KMS-11 (cell line): ENCODE measurements around the gene LMO1.

ENCODE experiments used
- H2AFZ ChIP-seq: fragments of 200-600 bp; sonication (generic); 2 replicates; pipeline ENCODE4 v1.6.1; 2016; ENCODE audit warnings: antibody characterized with exemption, mixed run types, low read depth
- H3K27ac ChIP-seq: fragments of 200-600 bp; sonication (generic); 2 replicates; pipeline ENCODE4 v1.6.1; 2016; ENCODE audit warnings: mild to moderate bottlenecking, mixed run types
- H3K27me3 ChIP-seq: fragments of 200-600 bp; sonication (generic); 2 replicates; pipeline ENCODE4 v1.6.1; 2017; ENCODE audit warnings: mild to moderate bottlenecking, low read depth, mixed run types, moderate library complexity; ENCODE audit not compliant: insufficient read depth
- H3K36me3 ChIP-seq: fragments of 200-600 bp; sonication (generic); 2 replicates; pipeline ENCODE4 v1.6.1; 2017; ENCODE audit warnings: mild to moderate bottlenecking, mixed run types; ENCODE audit not compliant: insufficient read depth
- H3K4me1 ChIP-seq: fragments of 200-600 bp; sonication (generic); 2 replicates; pipeline ENCODE4 v1.6.1; 2016; ENCODE audit warnings: mild to moderate bottlenecking, low read depth, mixed run types; ENCODE audit not compliant: poor library complexity, severe bottlenecking
- H3K4me2 ChIP-seq: fragments of 200-600 bp; sonication (generic); 2 replicates; pipeline ENCODE4 v1.7.0; 2016; ENCODE audit warnings: mild to moderate bottlenecking, mixed run types
- H3K4me3 ChIP-seq: fragments of 200-600 bp; sonication (generic); IDR thresholded peaks from 2 replicates; pipeline ENCODE4 v1.6.1; 2017; ENCODE audit warnings: low read depth, low read length, mixed read lengths; ENCODE audit not compliant: insufficient read depth
- H3K79me2 ChIP-seq: fragments of 200-600 bp; sonication (generic); 2 replicates; pipeline ENCODE4 v1.6.1; 2016; ENCODE audit warnings: low read depth, mixed run types; ENCODE audit not compliant: insufficient read depth
- H3K9ac ChIP-seq: fragments of 200-600 bp; sonication (generic); 2 replicates; pipeline ENCODE4 v1.6.1; 2016; ENCODE audit warnings: mild to moderate bottlenecking, mixed run types
- H4K20me1 ChIP-seq: fragments of 200-600 bp; sonication (generic); 2 replicates; pipeline ENCODE4 v1.6.1; 2016; ENCODE audit warnings: mild to moderate bottlenecking, mixed run types; ENCODE audit not compliant: insufficient read depth
- TF ChIP-seq, protein P1 (sequence below): fragments of 200-600 bp; sonication (generic); conservative IDR thresholded peaks from 2 replicates; pipeline ENCODE4 v1.6.1; 2017; ENCODE audit warnings: low read depth, mild to moderate bottlenecking, antibody characterized with exemption, low read length, moderate library complexity, mixed read lengths

LMO1 gene

GRCh38 chr11:8225589-8226036 lies 38.1 kb downstream of the LMO1 start:
- Histone ChIP-seq H3K4me1 (peaks cover 17% of the 10 kb centered on the region), H2AFZ (peak overlapping the region; percentile 41; the same call in 1 of the 2 replicates), H4K20me1 (no peaks in the 10 kb centered on the region), H3K9ac (no peak overlapping the region), H3K27me3 (no peaks in the 10 kb centered on the region; the same call in 1 of the 2 replicates), H3K4me2 (no peak overlapping the region), H3K27ac (no peak overlapping the region), H3K36me3 (no peaks in the 10 kb centered on the region), H3K79me2 (no peaks in the 10 kb centered on the region), H3K4me3 (no peak overlapping the region)
- TF ChIP-seq, protein P1, sequence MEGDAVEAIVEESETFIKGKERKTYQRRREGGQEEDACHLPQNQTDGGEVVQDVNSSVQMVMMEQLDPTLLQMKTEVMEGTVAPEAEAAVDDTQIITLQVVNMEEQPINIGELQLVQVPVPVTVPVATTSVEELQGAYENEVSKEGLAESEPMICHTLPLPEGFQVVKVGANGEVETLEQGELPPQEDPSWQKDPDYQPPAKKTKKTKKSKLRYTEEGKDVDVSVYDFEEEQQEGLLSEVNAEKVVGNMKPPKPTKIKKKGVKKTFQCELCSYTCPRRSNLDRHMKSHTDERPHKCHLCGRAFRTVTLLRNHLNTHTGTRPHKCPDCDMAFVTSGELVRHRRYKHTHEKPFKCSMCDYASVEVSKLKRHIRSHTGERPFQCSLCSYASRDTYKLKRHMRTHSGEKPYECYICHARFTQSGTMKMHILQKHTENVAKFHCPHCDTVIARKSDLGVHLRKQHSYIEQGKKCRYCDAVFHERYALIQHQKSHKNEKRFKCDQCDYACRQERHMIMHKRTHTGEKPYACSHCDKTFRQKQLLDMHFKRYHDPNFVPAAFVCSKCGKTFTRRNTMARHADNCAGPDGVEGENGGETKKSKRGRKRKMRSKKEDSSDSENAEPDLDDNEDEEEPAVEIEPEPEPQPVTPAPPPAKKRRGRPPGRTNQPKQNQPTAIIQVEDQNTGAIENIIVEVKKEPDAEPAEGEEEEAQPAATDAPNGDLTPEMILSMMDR, result peak; percentile 98

DNA sequence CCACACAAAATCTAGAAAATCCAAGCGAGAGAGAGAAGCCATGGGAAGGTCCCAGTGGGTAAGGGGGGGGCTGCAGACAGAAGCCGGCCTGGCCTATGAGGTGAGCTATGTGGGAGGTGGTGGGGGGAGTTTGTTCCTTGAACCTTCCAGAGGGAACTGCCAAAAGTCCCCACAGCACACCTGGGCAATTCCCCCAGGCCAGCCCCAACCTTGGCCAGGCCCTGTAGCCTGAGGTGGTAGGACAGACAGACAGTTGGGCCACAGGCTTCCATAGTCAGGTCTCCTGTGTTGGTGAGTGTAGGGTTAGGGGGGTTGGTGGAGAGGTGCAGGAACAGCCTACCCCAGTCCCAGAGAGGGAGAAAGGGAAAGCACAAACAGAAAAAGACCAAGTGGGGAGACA lies 39.0 kb downstream of the LMO1 start:
- TF ChIP-seq, protein P1, result no peak
- Histone ChIP-seq H3K4me2 (no peak overlapping the region), H3K27ac (no peak overlapping the region), H2AFZ (no peak overlapping the region), H3K79me2 (no peaks in the 10 kb centered on the region), H3K9ac (no peak overlapping the region), H3K36me3 (no peaks in the 10 kb centered on the region), H3K27me3 (no peaks in the 10 kb centered on the region; the same call in 1 of the 2 replicates), H3K4me1 (peaks cover 18% of the 10 kb centered on the region), H3K4me3 (no peak overlapping the region), H4K20me1 (no peaks in the 10 kb centered on the region)

- Histone ChIP-seq H3K79me2 (no peaks in the 10 kb centered on the region), H3K27me3 (no peaks in the 10 kb centered on the region; the same call in 1 of the 2 replicates), H3K36me3 (no peaks in the 10 kb centered on the region), H3K27ac (no peak overlapping the region), H4K20me1 (no peaks in the 10 kb centered on the region), H3K9ac (no peak overlapping the region), H3K4me1 (peaks cover 22% of the 10 kb centered on the region), H3K4me3 (no peak overlapping the region), H2AFZ (no peak overlapping the region), H3K4me2 (no peak overlapping the region)
- TF ChIP-seq, protein P1, result no peak
Measured at GRCh38 chr11:8224161-8224591, 39.5 kb downstream of the LMO1 start.

DNA sequence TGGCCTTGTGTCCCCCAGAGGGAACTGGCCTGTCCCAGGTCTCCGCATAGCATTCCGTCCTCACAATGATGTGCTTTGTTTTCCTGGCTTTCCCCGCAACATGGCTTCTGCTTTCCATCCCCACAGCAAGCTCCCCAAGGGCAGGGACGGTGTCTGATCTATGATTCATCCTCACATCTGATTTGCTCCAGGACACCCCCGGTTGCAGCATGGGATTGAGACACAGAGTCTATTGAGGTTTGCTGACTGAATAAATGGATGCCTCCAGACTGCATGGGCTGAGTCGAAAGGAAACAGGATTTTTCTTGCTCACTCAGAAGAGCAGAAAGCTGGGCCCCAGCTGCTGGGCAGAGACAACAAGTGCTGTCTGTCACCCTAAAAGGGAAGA lies 40.2 kb downstream of the LMO1 start:
- Histone ChIP-seq H3K36me3 (no peaks in the 10 kb centered on the region), H3K27me3 (no peaks in the 10 kb centered on the region; the same call in 1 of the 2 replicates), H4K20me1 (no peaks in the 10 kb centered on the region), H3K4me3 (no peak overlapping the region), H3K9ac (no peak overlapping the region), H2AFZ (no peak overlapping the region), H3K79me2 (no peaks in the 10 kb centered on the region), H3K27ac (no peak overlapping the region), H3K4me2 (peak overlapping the region; percentile 29), H3K4me1 (peaks cover 22% of the 10 kb centered on the region)
- TF ChIP-seq, protein P1, result no peak
